Ovary (tissue), 9 donors: ENCODE results near the gene POLG2. TPM values are rescaled to one million over a fixed set of nuclear protein-coding genes. Genes with fewer than 3 reads are reported as not detected.
"Not testable (repeated sequence)": the region's sequence is repeated elsewhere in the genome, so short reads cannot be mapped to it uniquely, and the experiment has no call there.

Source experiments
- DNase-seq, 5 donors: peaks; one replicate each; pipeline ENCODE4 v3.0.0-alpha.2; 2019 to 2020
- H3K27ac ChIP-seq, 2 donors: fragments of 200-600 bp; one replicate each; pipeline versions ENCODE4 v1.5.1 to v1.8.0; 2019 to 2022
- H3K27me3 ChIP-seq: fragments of 200-600 bp; one replicate; pipeline ENCODE4 v1.8.0; 2022
- H3K36me3 ChIP-seq: fragments of 200-600 bp; sonication (generic); one replicate; pipeline ENCODE4 v1.5.1; 2019
- H3K4me1 ChIP-seq: one replicate; pipeline ENCODE4 v1.8.1; 2013; ENCODE audit warnings: mild to moderate bottlenecking, moderate library complexity; ENCODE audit not compliant: insufficient read depth
- H3K4me3 ChIP-seq: fragments of 200-600 bp; sonication (generic); one replicate; pipeline ENCODE4 v1.5.1; 2017
- H3K9me3 ChIP-seq, 2 donors: fragments of 200-600 bp in 1 of 2; sonication (generic) in 1 of 2; one replicate each; pipeline versions ENCODE4 v1.5.1 to v1.8.1; 2013 to 2019; ENCODE audit warnings: mild to moderate bottlenecking in 1 of 2, moderate library complexity in 1 of 2
- EP300 ChIP-seq: sonication (generic); formaldehyde crosslinking; IDR thresholded peaks from one replicate; pipeline ENCODE4 v1.6.1; 2017; ENCODE audit warnings: antibody characterized with exemption
- POLR2A ChIP-seq: fragments of 450-650 bp; IDR thresholded peaks from one replicate; pipeline ENCODE4 v1.6.1; 2017; ENCODE audit warnings: antibody characterized with exemption, mild to moderate bottlenecking, moderate library complexity
- WGBS, 3 donors: extraction: QIAGEN DNeasy Blood & Tissue Kit in 1 of 3; methylation state at CpG; one replicate each; pipeline versions ENCODE4 v1.1.5 to v1.1.7; 2013 to 2017; 5-methylcytosine and 5-hydroxymethylcytosine counted together
- intact Hi-C, 4 donors: fragments of 100-400 bp; cut with DNase I; formaldehyde crosslinking; loops; one replicate each; pipeline versions ENCODE4 v1.11.0 to v1.15.1; 2022 to 2023
- polyA plus RNA-seq, 2 donors: library from polyadenylated mRNA; stranded (reverse); fragments of 200-250 nt in 1 of 2; fragments of 350-450 nt in 1 of 2; fragmentation: Illumina TruSeq in 1 of 2; extraction: RNeasy Lipid Tissue Mini Kit (QIAGEN cat#74804) in 1 of 2; gene quantifications; one replicate each; pipeline ENCODE4 v1.2.3, GENCODE V29; 2013 to 2014
- total RNA-seq, 7 donors: library from RNA; depleted of rRNA in 2 of 7; stranded (reverse); fragments of >200 nt in 2 of 7; fragmentation: NEBNext Ultra II Directional in 3 of 7; extraction: Animal tissue kit (Norgen Biotek cat#: 25700) in 3 of 7; gene quantifications; one replicate each; pipeline versions ENCODE4 v1.1.0 to v1.2.4, GENCODE V29; 2016 to 2023
- TF ChIP-seq, protein P1 (sequence below), 3 donors: fragments of 450-650 bp in 2 of 3; fragments of 200-600 bp in 1 of 3; IDR thresholded peaks; one replicate each; pipeline versions ENCODE4 v1.5.1 to v1.8.0; 2016 to 2022; ENCODE audit warnings: antibody characterized with exemption in 3 of 3, mild to moderate bottlenecking in 1 of 3
- donor health status: DM: no; HTN: no; CAD: no; lungs with moderate emphysema.
- donor health status: DM: no; HTN: no; CAD: no.
- donor health status: Bipolar disorder and iron deficiency.
- donor health status: DM: yes; HTN: yes; CAD: no.
- donor health status: DM: no; HTN: no; CAD: no.
- donor health status: DM: yes; HTN: yes; CAD: no.

Gene POLG2
- total and polyA plus RNA-seq, 9 donors, result 8.7 to 21.3 (median 16.6) TPM

DNA sequence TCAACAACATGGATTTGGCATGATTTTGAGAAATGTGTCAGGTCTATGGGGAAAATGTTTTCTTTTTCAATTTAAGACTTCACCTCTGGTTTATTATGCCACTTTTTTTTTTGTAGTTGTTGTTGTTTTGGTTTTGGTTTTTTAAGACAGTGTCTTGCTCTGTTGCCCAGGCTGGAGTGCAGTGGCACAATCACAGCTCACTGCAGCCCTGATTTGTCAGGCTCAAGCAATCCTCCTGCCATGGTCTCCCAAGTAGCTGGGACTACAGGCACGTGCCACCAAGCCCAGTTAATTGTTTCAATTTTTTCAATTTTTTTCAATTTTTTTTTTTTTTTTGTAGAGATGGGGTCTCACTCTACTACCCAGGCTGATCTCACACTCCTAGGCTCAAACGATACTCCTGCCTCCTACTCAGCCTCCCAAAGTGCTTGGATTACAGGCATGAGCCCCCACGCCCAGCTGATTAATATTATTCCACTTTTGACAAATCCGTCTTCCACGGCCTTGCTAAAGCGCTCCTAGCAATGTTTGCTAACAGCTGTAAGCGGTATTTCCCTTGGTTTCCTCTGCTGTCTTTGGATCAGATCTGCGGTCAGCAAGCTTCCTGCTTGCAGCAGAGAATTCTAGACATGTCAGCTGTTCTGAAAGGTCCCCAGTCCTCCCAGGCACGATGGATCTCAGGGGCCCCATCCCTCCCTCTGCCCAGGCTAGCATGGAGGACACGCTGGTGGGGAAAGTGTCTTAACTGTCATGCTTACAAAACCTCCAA, 54.9 kb downstream of the POLG2 start:
- Histone ChIP-seq H3K36me3 (no peaks in the 10 kb centered on the region), H3K4me3 (no peak overlapping the region), H3K9me3 (peaks cover 0 to 7% of the 10 kb centered on the region in 2 donors), H3K27ac (no peak overlapping the region), H3K27me3 (no peaks in the 10 kb centered on the region), H3K4me1 (no peaks in the 10 kb centered on the region)
- no peak for DNase-seq
- TF ChIP-seq POLR2A, result no peak
- TF ChIP-seq EP300, result no peak
- TF ChIP-seq, protein P1, sequence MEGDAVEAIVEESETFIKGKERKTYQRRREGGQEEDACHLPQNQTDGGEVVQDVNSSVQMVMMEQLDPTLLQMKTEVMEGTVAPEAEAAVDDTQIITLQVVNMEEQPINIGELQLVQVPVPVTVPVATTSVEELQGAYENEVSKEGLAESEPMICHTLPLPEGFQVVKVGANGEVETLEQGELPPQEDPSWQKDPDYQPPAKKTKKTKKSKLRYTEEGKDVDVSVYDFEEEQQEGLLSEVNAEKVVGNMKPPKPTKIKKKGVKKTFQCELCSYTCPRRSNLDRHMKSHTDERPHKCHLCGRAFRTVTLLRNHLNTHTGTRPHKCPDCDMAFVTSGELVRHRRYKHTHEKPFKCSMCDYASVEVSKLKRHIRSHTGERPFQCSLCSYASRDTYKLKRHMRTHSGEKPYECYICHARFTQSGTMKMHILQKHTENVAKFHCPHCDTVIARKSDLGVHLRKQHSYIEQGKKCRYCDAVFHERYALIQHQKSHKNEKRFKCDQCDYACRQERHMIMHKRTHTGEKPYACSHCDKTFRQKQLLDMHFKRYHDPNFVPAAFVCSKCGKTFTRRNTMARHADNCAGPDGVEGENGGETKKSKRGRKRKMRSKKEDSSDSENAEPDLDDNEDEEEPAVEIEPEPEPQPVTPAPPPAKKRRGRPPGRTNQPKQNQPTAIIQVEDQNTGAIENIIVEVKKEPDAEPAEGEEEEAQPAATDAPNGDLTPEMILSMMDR (IDR thresholded peaks at IDR 0.05), result no peak
- 39 to 60% (median 45%) methylated on average over 10 of the region's 10 CpGs for WGBS, 3 donors
- intact Hi-C loops, result loop anchor here in 1 of 4 donors (10.0 kb wide), 1 partner anchor 1213 kb away; no protein-coding TSS in a partner anchor

DNA sequence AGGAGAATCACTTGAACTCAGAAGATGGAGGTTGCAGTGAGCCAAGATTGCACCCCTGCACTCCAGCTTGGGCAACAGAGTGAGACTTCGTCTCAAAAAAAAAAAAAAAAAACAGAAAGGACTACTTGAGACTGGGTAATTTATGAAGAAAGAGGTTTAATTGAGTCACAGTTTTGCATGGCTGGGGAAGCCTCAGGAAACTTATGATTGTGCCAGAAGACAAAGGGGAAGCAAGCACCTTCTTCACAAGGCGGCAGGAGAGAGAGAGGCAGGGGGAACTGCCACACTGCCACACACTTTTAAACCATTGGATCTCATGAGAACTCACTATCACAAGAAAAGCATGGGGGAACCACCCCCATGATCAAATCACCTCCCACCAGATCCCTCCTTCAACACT, 56.9 kb downstream of the POLG2 start:
- WGBS, 3 donors, result 90 to 97% (median 93%) methylated on average over 2 of the region's 2 CpGs
- no peak for DNase-seq
- H3K4me3 ChIP-seq, result no peak overlapping the region
- intact Hi-C loops, result loop anchor here in 1 of 4 donors (10.0 kb wide), 1 partner anchor 1215 kb away; no protein-coding TSS in a partner anchor
- no peak overlapping the region for H3K27ac ChIP-seq
- no peaks in the 10 kb centered on the region for H3K27me3 ChIP-seq
- TF ChIP-seq POLR2A (no peak), EP300 (no peak)
- TF ChIP-seq, protein P1 (IDR thresholded peaks at IDR 0.05), result no peak
- no peaks in the 10 kb centered on the region for H3K4me1 ChIP-seq
- peaks cover 0 to 7% of the 10 kb centered on the region in 2 donors for H3K9me3 ChIP-seq
- H3K36me3 ChIP-seq, result no peaks in the 10 kb centered on the region

GRCh38 chr17:64439521-64439920, 57.3 kb downstream of the POLG2 start:
- H3K27me3 ChIP-seq, DNase-seq, H3K4me1 ChIP-seq, H3K4me3 ChIP-seq, H3K27ac ChIP-seq, H3K36me3 ChIP-seq, H3K9me3 ChIP-seq, intact Hi-C loops: not testable (repeated sequence)
- 92 to 100% (median 98%) methylated on average over 1 of the region's 1 CpG for WGBS, 3 donors

- Histone ChIP-seq H3K4me3 (no peak overlapping the region), H3K9me3 (peaks cover 0 to 7% of the 10 kb centered on the region in 2 donors), H3K4me1 (no peaks in the 10 kb centered on the region), H3K27me3 (no peaks in the 10 kb centered on the region), H3K27ac (no peak overlapping the region), H3K36me3 (no peaks in the 10 kb centered on the region)
- WGBS, 3 donors, result 86 to 91% (median 88%) methylated on average over 5 of the region's 5 CpGs
- no peak for DNase-seq
- intact Hi-C loops, result no loop called here
- TF ChIP-seq EP300 (no peak), POLR2A (no peak)
- TF ChIP-seq, protein P1 (IDR thresholded peaks at IDR 0.05), result no peak
Measured at GRCh38 chr17:64437944-64438525, 58.8 kb downstream of the POLG2 start.

DNA sequence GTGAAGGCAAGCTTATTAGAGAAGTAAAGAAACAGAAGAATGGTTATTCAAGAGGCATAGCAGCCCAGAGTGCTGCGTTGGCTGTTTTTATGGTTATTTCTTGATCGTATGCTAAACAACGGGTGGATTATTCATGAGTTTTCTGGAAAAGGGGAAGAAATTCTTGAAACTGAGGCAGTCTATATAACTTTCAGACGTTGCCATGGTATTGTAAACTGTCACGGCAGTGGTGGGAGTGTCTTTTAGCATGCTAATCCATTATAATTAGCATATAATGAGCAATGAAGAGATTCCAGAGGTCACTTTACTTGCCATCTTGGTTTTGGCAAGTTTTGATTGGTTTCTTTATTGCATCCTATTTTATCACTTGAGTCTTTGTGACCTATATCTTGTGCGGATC, 65.3 kb downstream of the POLG2 start:
- 79 to 81% (median 80%) methylated on average over 6 of the region's 6 CpGs for WGBS, 3 donors
- no peaks in the 10 kb centered on the region for H3K36me3 ChIP-seq
- H3K9me3 ChIP-seq, result no peaks in the 10 kb centered on the region
- intact Hi-C loops, result no loop called here
- no peak for DNase-seq
- TF ChIP-seq POLR2A, result no peak
- TF ChIP-seq, protein P1 (IDR thresholded peaks at IDR 0.05), result no peak
- TF ChIP-seq EP300, result no peak
- no peak overlapping the region for H3K27ac ChIP-seq
- H3K27me3 ChIP-seq, result no peaks in the 10 kb centered on the region
- H3K4me1 ChIP-seq, result no peaks in the 10 kb centered on the region
- no peak overlapping the region for H3K4me3 ChIP-seq

DNA sequence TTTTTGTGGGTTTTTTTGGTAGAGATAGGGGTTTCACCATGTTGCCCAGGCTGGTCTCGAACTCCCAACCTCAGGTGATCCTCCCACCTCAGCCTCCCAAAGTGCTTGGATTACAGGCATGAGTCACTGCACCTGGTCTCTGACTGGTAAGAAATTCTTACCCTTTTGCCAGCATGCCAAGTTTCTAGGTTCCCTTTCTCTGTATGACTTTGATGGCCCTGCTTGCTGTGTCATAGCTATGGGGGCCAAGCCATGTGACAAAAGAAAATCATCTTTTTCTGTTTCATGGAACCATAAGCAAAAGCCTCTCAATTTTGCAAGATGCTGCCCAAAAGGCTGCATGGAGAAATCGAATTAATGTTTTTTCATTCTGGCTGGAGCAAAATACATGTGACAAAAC, 66.8 kb downstream of the POLG2 start:
- intact Hi-C loops, H3K4me3 ChIP-seq, DNase-seq, H3K27ac ChIP-seq, H3K4me1 ChIP-seq, H3K36me3 ChIP-seq, H3K9me3 ChIP-seq, H3K27me3 ChIP-seq: not testable (repeated sequence)
- 78 to 91% (median 87%) methylated on average over 2 of the region's 2 CpGs for WGBS, 3 donors
